GM21360 (cell line): ENCODE data around the gene GALNTL6.
"Not testable (repeated sequence)": the region's sequence is repeated elsewhere in the genome, so short reads cannot be mapped to it uniquely, and the experiment has no call there.

ENCODE experiments used
- ATAC-seq: cut with Tn5 transposase; IDR thresholded peaks from one replicate; pipeline ENCODE4 v1.9.1; 2021; ENCODE audit warnings: mild to moderate bottlenecking, moderate library complexity; ENCODE audit not compliant: unreplicated experiment

Gene GALNTL6

GRCh38 chr4:172780566-172781081 is 967.4 kb downstream of the GALNTL6 start:
- ATAC-seq: no peak

DNA sequence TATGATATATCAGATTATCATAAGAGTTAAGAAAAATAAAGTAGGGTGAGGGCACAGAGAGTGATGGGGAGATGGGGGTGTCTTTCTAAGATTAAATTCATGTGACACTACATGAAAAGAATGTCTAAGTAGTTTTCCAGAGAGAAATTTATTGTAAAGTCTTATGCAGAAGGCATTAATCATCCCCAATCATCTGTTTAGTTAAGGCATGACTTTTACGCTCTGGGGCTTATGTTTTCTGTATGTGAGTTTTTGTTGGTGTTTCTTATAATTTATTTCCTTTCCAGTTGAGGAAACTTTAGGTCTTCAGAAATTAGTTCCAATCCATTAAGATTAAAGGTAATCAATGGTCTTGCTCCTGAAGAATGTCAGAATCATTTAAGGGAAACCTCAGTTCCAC is 972.4 kb downstream of the GALNTL6 start:
- no peak for ATAC-seq

DNA sequence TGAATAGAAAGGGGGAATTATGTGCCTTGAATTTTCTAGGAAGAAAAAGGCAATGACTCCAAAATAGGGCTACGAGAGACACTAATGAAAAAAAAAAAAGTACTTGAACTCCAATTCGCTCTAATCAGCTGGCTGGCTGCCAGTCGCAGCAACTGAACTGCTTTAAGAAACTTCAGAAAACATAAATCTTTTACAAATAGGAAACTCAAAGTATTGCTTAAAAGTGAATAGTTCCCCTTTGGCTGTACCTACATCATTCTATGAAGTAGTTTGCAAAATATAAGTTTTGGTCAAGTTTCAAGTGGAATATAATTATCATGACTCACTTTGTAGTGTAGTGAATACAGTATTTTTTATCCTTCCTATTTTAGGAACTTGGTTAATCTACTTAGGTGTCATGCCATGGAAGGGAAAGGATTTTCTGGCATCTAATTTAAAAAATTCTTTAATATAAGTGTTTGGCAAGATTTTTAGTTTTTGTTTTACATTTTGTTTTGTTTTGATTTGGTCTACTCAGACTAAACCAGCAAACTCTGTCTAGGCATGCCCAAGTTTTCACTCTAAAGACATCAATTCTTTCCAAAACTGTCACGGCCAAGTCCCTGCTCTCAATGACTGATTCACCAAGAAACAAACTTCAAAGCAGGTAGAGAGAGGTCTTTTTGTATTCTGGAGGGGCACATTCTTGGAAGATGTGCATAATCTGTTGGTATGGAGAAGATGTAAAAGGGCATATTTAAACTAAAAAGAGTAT is 973.0 kb downstream of the GALNTL6 start:
- no peak for ATAC-seq

DNA sequence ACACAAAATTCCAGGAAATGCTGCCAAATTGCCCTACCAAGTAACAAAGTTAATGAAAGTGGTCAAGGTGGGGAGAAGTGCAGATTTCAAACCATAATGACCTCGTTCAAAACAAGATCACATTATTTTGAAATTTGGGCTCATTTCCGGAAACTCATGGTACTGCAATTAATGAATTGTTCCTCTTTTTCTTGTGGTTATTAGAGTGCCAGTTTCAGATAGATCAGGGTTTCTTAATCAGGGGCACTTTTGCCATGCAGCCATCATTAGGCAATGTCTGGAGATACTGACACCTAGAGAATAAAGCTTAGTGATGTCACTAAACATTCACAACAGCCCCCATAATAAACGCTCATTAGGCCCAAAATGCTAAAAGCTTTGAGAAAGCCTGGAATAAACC is 973.9 kb downstream of the GALNTL6 start:
- no peak for ATAC-seq

DNA sequence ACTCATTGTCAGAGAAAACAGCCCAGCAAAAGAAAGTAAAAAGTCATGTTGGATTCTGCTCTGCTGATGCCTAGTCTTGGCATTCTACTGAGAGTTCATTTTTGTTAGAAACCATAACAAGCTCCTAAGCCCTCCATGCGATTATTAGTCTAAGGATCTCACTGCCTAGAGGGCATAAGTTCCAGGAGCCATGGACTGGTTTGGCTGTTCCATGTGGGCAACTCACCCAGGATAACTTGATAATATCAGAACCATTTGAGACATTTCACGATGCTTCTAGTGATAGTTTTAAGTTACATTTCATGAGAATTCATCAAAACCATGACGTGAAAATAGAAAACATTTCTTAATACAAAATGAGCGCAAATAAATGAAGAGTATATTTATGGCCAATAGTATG is 978.6 kb downstream of the GALNTL6 start:
- no peak for ATAC-seq

DNA sequence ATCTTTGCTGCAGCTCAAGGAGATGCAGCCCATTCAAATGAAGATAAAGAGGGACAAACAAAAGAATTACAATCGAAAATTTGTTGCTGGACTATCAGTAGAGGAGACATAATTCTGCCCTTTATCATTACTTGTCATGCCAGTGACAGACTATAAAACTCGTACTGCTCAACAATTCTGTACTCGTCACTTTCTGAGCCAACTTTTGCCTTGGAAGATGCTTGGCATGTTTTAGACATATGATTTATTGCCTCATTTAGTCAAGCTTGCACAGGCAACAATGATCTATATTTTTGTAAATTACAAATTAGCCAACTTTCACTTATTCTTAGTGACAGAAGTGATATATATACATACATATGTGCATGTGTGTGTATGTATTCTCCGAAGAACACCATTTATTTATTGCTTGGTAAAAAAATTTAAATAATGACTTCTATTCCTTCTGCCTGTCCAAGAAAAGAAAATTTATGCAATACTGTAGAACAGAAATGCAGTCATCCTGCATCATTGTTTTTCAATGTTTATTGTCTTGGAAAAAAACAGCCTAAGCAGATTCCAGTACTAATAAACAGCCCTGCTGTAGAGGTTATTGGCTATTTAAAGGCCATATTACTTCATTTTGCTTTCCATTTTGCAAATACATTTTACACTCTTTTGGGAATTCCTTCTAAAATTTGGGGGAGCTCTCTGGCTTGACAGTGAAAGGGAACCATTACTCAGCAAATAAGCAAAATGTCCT is 980.5 kb downstream of the GALNTL6 start:
- ATAC-seq: no peak

DNA sequence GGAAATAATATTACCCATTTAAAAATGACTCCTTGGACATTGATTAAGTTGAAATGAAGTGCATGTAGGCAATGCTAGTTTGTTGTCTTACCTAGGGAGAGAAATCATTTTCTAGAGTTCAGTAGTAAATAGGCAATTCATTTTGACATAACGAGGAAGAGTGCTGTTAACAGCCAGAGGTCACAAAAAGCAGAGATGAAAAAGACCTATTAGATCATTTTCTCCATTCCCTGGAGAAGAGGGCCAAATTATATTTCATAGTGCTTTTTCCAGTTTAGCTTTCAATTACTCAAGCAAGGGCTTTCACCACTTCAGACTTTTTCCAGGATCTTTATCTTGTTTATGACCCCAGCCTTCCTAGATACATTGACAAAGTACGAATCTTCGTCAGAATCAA is 981.1 kb downstream of the GALNTL6 start:
- ATAC-seq: no peak

DNA sequence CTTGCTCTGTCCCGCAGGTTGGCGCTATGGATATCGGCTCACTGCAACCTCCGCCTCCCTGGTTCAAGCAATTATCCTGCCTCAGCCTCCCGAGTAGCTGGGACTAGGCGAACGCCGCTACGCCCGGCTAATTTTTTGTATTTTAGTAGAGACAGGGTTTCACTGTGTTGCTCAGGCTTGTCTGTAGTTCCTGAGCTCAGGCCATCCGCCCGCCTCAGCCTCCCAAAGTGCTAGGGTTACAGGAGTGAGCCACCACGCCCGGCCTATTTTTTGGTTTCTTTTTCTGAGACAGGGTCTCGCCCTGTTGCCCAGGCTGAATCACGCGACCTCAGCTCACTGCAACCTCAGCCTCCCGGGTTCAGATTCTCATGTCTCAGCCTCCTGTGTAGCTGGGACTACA is 984.1 kb downstream of the GALNTL6 start:
- ATAC-seq: not testable (repeated sequence)

DNA sequence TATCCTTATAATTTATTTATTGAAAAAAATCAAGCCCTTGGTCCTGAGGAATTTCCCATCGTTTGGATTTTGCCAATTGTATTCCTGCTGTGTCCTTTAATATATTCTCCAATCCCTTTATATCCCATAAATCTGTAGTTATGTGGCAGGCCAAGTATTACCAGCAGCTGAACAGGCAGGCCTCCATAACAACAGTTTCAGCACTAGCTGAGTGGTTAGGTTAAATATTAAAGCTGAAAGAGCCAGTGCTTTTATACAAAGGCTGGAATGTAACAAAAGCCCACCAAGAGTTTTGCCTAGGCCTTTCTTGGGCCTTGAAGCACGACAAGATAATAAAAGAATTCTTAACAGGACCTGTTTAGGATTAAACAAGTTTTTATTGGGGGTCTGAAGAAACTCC is 988.8 kb downstream of the GALNTL6 start:
- ATAC-seq: no peak

GRCh38 chr4:172806841-172807240 is 993.6 kb downstream of the GALNTL6 start:
- no peak for ATAC-seq

DNA sequence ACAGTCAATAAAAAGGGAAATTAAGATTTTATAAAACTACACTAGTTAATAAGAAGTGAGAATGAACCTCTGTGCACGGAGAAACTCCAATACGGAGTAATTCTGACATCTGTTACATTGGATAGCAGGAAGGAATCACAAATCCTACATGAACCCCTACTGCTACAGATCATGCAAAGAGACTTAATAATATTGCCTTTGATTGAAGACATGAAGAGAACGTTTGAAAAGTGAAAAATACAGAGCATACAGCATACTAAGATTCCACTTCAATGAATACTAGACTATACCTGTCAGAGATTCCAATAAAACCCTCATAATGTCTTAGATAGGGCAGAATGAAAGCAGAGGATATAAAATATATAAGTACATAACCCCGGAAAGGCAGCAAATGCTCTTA is 995.0 kb downstream of the GALNTL6 start:
- no peak for ATAC-seq

DNA sequence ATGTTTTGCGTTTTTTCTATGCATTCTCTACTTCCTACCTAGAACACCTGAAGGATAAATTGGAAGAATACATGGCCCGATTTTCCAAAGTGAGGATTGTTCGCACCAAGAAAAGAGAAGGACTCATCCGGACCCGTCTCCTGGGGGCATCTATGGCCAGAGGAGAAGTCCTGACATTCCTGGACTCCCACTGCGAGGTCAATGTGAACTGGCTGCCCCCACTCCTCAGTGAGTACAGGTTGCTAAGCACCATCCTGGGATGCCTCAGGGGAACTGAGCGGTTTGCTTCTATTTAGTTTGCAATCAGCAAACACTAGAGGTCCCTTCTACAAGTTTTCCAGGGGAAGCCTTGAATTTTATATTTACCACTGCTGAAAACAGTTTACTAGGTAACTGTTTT is 996.1 kb downstream of the GALNTL6 start:
- ATAC-seq: no peak

- ATAC-seq: peak; percentile 82
These were observed 1000.2 kb downstream of the GALNTL6 start for GRCh38 chr4:172813359-172813923.

GRCh38 chr4:172815499-172816164 is 1002.4 kb downstream of the GALNTL6 start:
- ATAC-seq: no peak

- no peak for ATAC-seq
These were observed 1005.7 kb downstream of the GALNTL6 start for GRCh38 chr4:172818901-172819300.

GRCh38 chr4:172819353-172819752 is 1006.1 kb downstream of the GALNTL6 start:
- no peak for ATAC-seq

GRCh38 chr4:172822331-172822730 is 1009.1 kb downstream of the GALNTL6 start:
- no peak for ATAC-seq

DNA sequence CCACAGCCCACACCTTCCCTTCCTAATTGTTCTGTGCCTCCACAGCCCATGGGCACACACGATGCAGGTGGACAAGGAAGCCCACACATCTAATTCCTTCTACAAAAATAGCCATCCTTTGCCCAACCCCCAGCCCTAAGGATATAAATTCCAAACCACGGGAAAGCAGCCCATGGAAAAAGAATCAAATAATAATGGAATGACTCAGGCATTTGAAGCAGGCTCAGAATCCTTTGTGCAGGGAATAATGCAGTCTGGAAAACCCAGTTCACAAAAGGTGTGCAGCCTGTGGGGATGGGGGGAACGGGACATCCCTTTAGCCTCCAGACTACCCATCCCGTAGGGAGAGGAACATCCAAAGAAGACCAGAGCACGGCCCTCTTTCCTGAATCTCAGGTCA is 1013.1 kb downstream of the GALNTL6 start:
- ATAC-seq: no peak

GRCh38 chr4:172826861-172827260 is 1013.7 kb downstream of the GALNTL6 start:
- no peak for ATAC-seq

DNA sequence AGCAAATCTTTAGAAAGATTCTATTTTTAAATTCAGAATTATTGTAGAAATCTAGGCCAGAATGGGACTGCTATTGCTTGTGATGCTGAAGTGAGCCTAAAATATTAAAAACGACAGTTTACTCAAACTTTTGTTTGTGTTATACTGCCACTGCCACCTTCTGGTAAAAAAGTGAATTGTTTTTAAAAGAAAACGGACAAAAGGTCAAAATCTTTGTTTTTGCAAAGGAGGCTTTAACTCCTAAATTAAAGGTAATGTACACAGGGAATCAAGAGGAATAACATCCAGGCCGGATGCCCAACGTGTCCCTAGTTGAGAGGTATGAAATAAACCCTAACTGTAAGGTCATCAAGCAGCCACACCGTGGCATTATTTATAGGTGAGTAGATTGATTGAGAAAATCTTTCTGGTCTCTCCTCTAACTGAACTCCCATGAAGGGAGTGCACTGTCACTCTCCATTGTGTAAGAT is 1017.1 kb downstream of the GALNTL6 start:
- no peak for ATAC-seq

DNA sequence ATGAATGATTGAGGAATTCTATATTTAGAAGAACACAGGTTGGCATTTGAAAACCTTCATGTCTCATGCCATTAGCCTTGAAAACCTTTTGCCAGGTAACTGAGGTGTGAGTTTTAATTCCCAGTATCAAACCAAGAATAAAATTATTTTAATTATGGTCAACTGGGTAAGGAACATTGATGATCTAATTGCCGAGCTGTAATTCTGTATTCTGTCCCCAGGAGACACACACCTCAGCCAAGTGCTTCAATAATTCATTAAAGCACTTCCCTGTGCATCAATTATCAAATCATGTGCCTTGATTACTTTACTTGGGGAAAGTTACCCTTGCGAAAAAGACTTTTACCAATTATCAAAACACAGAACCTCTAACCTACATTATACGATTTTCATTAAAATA is 1023.5 kb downstream of the GALNTL6 start:
- no peak for ATAC-seq
